ENCODE results near the gene CD93.

CD93 gene

GRCh38 chr20:23082846-23083552 is 3.1 kb downstream of the CD93 start:
- no peak for ATAC-seq
- TF ChIP-seq ZFP30 (CRISPR knock-in tag; IDR thresholded peaks at IDR 0.05) (no peak), CSRNP3 (CRISPR knock-in tag; IDR thresholded peaks at IDR 0.05) (no peak), BACH2 (CRISPR knock-in tag; IDR thresholded peaks at IDR 0.05; ENCODE audit: borderline replicate concordance) (no peak), GLIS3 (CRISPR knock-in tag; IDR thresholded peaks at IDR 0.05) (no peak), ESRRG (CRISPR knock-in tag; IDR thresholded peaks at IDR 0.05) (no peak)
- TF ChIP-seq, protein P1, sequence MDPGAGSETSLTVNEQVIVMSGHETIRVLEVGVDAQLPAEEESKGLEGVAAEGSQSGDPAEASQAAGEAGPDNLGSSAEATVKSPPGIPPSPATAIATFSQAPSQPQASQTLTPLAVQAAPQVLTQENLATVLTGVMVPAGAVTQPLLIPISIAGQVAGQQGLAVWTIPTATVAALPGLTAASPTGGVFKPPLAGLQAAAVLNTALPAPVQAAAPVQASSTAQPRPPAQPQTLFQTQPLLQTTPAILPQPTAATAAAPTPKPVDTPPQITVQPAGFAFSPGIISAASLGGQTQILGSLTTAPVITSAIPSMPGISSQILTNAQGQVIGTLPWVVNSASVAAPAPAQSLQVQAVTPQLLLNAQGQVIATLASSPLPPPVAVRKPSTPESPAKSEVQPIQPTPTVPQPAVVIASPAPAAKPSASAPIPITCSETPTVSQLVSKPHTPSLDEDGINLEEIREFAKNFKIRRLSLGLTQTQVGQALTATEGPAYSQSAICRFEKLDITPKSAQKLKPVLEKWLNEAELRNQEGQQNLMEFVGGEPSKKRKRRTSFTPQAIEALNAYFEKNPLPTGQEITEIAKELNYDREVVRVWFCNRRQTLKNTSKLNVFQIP (CRISPR knock-in tag; IDR thresholded peaks at IDR 0.05; ENCODE audit: borderline replicate concordance, low read depth) = no peak
- TF ChIP-seq, protein P2, sequence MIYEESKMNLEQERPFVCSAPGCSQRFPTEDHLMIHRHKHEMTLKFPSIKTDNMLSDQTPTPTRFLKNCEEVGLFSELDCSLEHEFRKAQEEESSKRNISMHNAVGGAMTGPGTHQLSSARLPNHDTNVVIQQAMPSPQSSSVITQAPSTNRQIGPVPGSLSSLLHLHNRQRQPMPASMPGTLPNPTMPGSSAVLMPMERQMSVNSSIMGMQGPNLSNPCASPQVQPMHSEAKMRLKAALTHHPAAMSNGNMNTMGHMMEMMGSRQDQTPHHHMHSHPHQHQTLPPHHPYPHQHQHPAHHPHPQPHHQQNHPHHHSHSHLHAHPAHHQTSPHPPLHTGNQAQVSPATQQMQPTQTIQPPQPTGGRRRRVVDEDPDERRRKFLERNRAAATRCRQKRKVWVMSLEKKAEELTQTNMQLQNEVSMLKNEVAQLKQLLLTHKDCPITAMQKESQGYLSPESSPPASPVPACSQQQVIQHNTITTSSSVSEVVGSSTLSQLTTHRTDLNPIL (CRISPR knock-in tag; IDR thresholded peaks at IDR 0.05; ENCODE audit: low read depth) = no peak
- TF ChIP-seq, protein P3, sequence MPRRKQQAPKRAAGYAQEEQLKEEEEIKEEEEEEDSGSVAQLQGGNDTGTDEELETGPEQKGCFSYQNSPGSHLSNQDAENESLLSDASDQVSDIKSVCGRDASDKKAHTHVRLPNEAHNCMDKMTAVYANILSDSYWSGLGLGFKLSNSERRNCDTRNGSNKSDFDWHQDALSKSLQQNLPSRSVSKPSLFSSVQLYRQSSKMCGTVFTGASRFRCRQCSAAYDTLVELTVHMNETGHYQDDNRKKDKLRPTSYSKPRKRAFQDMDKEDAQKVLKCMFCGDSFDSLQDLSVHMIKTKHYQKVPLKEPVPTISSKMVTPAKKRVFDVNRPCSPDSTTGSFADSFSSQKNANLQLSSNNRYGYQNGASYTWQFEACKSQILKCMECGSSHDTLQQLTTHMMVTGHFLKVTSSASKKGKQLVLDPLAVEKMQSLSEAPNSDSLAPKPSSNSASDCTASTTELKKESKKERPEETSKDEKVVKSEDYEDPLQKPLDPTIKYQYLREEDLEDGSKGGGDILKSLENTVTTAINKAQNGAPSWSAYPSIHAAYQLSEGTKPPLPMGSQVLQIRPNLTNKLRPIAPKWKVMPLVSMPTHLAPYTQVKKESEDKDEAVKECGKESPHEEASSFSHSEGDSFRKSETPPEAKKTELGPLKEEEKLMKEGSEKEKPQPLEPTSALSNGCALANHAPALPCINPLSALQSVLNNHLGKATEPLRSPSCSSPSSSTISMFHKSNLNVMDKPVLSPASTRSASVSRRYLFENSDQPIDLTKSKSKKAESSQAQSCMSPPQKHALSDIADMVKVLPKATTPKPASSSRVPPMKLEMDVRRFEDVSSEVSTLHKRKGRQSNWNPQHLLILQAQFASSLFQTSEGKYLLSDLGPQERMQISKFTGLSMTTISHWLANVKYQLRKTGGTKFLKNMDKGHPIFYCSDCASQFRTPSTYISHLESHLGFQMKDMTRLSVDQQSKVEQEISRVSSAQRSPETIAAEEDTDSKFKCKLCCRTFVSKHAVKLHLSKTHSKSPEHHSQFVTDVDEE (CRISPR knock-in tag; IDR thresholded peaks at IDR 0.05) = no peak

DNA sequence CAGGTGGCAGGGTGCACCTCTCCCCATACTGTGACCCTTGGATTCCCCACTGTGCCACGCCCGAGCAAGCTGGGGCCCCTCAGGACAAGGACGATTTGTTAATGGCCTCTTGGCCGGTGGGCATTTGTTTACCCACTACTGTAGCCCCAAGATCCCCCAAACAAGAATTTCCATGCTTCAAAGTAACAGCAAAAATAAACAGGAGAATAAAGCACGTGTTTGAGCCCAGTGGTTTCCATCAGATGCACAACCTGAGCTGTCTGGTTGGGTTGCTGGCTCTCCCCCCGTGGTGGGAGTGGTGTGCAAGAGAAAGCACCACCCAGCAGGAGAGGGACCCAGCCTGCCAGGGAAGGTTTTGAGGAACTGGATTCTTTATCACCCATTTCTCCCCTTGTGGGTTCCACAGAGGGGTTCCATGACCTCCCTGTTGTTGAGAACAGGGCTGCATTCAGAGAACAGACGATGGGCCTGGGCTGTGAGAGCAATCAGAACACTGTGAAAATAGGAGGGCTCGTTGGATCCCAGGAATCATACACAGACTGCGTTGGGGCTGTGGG is 4.8 kb downstream of the CD93 start:
- ATAC-seq = no peak
- no peak for TF ChIP-seq TOX (CRISPR knock-in tag; IDR thresholded peaks at IDR 0.05; ENCODE audit: borderline replicate concordance)
- no peak for TF ChIP-seq SNAI2 (CRISPR knock-in tag; IDR thresholded peaks at IDR 0.05)
- no peak for TF ChIP-seq ZFP30 (CRISPR knock-in tag; IDR thresholded peaks at IDR 0.05)
- TF ChIP-seq CSDC2 (CRISPR knock-in tag; IDR thresholded peaks at IDR 0.05) = no peak
- TF ChIP-seq, protein P1 (CRISPR knock-in tag; IDR thresholded peaks at IDR 0.05; ENCODE audit: borderline replicate concordance, low read depth) = no peak
- TF ChIP-seq PPARA (CRISPR knock-in tag; IDR thresholded peaks at IDR 0.05; ENCODE audit: borderline replicate concordance) = no peak
- no peak for TF ChIP-seq CSRNP3 (CRISPR knock-in tag; IDR thresholded peaks at IDR 0.05)
- TF ChIP-seq ZNF565 (CRISPR knock-in tag; conservative IDR thresholded peaks at IDR 0.05; ENCODE audit: low read depth) = no peak
- no peak for TF ChIP-seq ZC3H10 (CRISPR knock-in tag; IDR thresholded peaks at IDR 0.05)
- TF ChIP-seq, protein P2 (CRISPR knock-in tag; IDR thresholded peaks at IDR 0.05; ENCODE audit: low read depth) = no peak
- no peak for TF ChIP-seq BACH2 (CRISPR knock-in tag; IDR thresholded peaks at IDR 0.05; ENCODE audit: borderline replicate concordance)
- no peak for TF ChIP-seq ZNF70 (CRISPR knock-in tag; IDR thresholded peaks at IDR 0.05)
- no peak for TF ChIP-seq ZFP3 (CRISPR knock-in tag; IDR thresholded peaks at IDR 0.05)
- TF ChIP-seq ESRRG (CRISPR knock-in tag; IDR thresholded peaks at IDR 0.05) = no peak
- no peak for TF ChIP-seq TCF4 (CRISPR knock-in tag; IDR thresholded peaks at IDR 0.05; ENCODE audit: borderline replicate concordance)
- TF ChIP-seq OSR1 (CRISPR knock-in tag; IDR thresholded peaks at IDR 0.05) = no peak
